Renal cortex interstitium (tissue), 11 donors: Measurements from ENCODE around the gene NID1. TPM values are rescaled to one million over a fixed set of nuclear protein-coding genes. Genes with fewer than 3 reads are reported as not detected.
"Not testable (repeated sequence)": the region's sequence is repeated elsewhere in the genome, so short reads cannot be mapped to it uniquely, and the experiment has no call there.

Source experiments
- DNase-seq, 11 donors: peaks; one replicate each; pipeline ENCODE4 v3.0.0-alpha.2; 2013; ENCODE audit warnings: low read depth in 9 of 11, low spot score in 4 of 11; ENCODE audit errors: extremely low read depth in 1 of 11
- polyA plus RNA-seq, 3 donors: library from polyadenylated mRNA; unstranded; fragments of 120-200 nt; gene quantifications; one replicate each; pipeline ENCODE4 v1.2.1, GENCODE V29; 2013; ENCODE audit not compliant: insufficient read length in 3 of 3

NID1 gene
- polyA plus RNA-seq, 3 donors = 149 to 193 (median 191) TPM

DNA sequence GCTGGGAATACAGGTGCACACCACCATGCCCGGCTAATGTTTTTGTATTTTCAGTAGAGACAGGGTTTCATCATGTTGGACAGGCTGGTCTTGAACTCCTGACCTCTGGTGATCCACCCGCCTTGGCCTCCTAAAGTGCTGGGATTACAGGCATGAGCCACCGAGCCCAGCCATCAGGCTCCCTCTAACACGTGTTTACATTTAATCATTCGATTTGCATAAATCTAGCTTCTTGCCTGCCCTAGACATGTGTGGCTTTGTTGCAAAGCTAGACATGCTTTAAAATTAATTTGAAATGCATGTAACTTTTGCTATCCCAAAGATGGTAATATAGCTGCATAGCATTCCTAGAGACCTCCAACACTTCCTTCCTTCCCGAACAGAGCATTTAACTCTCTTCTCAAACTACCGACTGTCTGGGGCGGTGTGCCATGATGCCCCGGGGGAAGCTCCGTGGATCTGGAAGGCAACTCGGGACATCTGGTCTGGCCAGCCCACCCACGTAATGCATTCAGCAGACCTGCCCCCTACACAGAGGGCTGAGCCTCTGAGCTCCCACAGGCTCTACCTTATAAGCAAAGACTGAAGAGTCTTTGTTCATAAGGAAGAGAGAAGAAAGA is 34.6 kb upstream of the NID1 start:
- no peak for DNase-seq

DNA sequence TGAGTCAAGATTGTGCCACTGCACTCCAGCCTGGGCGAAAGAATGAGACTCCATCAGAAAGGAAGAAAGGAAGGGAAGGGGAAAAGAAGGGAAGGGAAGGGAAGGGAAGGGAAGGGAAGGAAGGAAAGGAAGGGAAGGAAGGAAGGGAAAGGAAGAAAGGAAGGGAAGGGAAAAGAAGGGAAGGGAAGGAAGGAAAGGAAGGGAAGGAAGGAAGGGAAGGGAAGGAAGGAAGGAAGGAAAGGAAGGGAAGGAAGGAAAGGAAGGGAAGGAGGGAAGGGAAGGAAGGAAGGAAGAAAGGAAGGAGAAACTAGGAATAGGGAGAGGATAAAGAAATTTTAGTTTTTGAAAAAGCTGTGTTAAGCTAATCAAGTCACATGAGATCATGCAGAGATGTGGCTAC is 33.4 kb upstream of the NID1 start:
- DNase-seq = no peak

DNA sequence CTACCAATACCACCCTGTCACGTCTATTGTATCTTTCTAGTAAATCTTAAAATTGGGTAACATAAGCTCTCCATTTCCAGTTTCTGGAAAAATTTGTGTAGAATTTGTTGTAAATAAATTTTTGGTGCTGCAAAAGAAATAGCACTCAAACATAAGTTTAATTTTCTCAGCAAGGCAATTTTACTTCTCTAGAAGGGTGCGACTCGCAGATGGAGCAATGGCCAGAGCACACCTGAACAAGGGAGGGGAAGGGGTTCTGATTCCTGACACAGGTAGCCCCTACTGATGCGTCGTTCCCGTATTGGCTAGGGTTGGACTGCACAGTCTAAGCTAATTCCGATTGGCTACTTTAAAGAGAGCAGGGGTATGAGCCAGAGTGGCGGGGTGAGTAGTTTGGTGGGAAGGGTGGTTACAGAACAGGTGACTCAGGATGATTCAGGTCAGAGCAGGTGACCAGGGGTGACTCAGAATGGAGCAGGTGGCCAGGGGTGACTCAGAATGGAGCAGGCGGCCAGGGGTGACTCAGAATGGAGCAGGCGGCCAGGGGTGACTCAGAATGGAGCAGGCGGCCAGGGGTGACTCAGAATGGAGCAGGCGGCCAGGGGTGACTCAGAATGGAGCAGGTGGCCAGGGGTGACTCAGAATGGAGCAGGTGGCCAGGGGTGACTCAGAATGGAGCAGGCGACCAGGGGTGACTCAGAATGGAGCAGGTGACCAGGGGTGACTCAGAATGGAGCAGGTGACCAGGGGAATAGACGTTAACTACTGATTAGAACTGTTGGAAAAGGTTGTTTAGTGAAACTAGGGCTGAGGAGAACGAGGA is 32.0 kb upstream of the NID1 start:
- DNase-seq = peak in 10 of 11 donors; percentile 10 to 88 (median 60)

DNA sequence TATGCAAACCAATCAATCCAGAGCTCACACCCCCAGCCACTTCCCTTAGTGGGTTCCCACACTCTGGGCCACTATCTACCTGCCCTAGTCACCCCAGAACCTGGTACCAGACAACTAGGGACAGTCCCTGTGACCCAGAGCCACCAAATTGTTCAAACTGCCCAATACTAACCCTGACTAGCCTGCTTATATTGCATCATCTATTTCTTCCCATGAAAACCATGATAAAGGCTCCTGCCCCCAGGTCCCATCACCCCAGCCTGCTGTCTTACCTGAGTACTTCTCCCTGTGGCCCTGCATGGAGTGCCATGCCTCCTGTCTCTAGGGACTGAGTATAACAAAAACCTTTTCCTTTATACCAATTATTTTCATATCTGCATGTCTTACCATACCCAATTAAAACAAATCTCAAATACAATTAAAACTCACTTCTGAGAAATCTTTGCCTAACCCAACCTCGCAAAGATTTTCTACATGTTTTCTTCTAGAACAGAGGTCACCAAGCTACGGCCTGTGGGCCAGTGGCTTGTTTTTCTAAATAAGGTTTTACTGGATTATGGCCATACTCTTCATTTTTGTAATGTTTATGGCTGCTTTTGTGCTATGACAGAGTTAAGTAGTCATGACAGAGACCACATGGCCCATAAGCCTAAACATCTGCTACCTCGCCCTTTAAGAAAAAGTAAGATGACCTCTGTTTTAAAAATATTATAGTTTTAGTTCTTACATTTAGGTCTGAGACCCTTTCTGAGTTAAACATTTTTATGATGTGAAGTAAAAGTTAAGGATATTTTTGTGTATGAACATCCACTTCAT is 31.0 kb upstream of the NID1 start:
- DNase-seq = no peak

DNA sequence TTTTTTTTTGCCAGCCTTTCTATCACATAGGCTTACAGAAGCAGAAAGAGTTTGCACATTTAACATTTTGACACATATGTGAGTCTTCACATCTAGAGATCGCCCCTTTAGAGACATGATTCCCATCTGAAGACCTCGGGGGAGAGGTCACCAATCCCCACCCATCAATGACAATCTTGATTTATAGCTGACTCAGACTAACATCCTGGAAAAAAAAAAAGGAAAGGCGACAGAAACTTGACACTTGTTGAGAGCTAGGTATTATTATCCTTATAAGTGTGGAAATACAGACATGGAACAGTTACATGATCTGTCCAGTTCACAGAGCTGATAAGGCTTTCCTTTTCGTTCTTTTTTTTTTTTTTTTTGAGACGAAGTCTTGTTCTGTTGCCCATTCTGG is 28.0 kb upstream of the NID1 start:
- DNase-seq = no peak

DNA sequence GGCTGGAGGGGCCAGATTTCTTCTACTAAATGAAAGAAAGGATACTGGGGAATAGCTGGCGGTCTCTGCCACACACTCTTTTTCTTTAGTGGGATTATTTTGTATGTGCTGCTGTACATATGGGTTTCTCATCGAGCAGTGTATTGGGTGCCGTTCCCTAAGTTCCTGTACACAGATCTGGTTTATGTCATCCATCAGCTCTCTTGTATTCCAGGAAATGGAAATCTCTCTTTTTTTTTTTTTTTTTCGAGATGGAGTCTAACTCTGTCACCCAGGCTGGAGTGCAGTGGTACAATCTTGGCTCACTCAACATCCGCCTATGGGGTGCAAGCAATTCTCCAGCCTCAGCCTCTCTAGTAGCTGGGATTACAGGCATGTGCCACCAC is 27.0 kb upstream of the NID1 start:
- DNase-seq = no peak

DNA sequence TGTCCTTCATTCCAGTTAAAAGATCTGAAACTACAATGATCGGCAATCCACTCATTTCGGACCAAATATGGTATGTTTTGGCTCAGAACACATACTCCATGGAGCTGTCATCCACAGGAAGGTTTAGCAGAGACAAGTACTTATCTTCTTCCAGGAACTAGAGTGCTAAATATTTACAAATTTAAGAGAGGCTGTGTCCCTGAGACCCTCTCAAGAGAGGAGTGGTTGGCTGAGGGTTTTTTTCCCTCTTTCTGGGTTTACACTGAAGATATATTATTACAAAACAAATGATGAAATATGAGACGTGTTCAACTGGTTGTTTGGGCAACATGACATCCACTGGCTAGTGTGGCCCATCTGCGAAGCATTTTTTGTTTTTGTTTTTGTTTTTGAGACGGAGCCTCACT is 25.9 kb upstream of the NID1 start:
- DNase-seq = no peak

DNA sequence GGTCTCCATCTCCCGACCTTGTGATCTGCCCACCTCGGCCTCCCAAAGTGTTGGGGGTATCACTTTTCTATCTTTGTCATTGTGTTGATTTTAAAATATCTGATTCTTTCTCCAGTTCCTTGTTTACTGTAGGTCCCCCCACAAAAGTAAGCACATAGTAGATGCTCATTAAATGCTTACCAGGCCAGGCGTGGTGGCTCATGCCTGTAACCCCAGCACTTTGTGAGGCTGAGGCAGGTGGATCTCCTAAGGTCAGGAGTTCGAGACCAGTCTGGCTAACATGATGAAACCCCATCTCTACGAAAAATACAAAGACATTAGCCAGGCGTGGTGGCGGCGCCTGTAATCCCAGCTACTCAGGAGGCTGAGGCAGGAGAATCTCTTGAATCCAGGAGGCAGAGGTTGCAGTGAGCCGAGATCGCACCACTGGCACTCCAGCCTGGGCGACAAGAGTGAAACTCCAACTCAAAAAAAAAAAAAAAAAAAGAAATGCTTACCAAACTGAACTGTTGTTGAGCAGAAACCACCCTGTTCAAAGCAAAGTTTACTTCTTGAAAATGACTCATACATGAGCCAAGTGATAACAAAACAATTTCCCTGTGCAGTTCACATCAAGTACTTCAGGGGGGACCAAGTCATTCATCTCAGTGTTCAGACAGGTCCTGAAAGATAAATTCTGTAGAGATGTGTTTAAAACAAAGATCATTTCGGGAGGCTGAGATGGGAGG is 24.3 kb upstream of the NID1 start:
- no peak for DNase-seq

DNA sequence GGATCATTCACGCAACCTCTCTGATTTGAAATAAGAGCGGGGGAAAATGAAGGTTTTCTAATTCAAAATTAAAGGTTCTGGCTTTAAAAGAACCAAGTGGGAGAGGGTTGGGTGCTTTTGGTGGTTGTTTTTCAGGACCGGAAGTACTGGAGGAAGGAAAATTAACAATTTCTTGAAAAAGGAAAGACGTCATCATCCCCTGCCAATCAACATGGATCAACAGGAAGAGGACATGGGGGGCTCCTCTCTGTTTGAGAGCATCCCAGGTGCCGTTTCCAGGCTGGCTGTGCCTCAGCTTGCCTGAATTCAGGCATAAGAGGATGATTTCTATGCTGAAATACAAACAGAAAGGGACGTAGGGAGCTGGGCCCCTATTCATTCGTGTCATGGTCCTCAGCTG is 21.6 kb upstream of the NID1 start:
- no peak for DNase-seq

DNA sequence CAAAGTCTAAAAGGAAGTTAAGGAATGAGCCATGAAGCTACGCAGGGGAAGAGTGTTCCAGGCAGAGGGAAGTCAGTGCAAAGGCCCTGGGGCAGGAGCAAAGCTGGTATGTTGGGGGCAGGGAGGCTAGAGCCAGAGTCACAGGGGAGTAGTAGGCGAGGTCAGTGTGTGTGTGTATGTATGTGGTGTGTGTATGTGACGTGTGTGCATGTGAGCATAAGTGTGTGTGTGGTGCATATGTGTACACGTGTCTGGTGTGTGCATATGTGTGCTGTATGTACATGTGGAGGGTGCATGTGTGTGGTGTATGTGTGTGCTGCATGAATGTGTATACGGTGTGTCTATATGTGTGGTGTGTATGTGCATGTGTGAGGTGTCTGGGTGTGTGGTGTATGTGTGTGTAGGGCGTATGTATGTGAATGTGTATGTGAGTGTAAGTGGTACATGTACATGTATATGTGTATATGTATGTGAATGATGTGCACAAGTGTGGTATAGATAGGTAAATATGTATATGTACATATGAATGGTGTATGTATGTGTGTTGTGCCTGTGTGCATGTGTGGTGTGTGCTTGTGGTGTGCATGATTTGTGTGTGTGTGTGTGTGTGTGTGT is 20.8 kb upstream of the NID1 start:
- DNase-seq = no peak

DNA sequence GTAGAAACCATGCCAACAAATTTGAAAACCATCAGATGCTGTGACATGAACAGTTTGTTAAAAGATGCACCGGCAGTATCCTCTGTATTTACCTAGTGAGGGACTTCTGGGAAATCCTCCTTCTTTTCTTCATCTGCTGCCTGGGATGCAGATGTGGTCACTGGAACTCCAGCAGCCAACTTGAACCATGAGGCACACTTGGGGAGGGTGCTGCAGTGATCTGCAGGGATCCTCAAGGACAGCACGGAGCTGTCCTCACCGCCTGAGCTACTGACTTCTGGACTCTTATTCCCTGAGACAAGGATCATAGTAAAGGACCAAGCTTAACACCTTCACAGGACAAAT is 19.5 kb upstream of the NID1 start:
- DNase-seq = no peak

DNA sequence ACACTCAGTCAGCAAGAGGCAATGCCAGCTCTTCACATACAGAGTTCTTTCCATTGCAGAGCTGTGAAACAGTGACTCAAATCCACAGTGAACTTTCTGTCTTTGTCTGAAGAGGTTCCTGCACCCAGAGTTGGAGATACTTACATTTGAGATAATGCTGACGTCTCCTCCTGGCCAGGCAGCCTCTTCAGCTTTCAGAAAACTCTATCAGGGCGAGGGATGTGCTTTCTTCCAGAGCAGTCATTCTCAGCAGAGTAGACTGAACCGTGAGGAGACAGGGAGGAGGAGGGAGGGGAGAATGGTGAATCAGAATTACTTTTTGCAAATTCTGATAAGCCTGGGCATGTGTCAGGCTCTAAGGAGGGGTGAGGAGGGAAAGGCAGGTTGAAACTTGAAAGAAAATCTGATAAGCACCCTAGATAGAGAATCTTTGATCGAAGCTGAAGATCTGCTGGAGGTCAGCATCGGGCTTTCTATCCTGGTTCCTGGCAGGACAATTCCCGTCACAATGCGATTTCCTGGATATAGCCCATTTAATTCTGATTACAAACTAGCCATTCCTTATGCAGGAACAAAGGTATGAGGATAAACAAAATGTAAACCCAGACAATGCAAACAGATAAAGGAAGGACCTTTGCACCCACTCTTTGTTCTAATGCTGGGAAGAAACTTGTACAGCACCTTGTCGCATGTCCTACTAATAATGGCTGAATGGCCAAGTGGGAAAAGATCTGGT is 18.9 kb upstream of the NID1 start:
- DNase-seq = no peak

DNA sequence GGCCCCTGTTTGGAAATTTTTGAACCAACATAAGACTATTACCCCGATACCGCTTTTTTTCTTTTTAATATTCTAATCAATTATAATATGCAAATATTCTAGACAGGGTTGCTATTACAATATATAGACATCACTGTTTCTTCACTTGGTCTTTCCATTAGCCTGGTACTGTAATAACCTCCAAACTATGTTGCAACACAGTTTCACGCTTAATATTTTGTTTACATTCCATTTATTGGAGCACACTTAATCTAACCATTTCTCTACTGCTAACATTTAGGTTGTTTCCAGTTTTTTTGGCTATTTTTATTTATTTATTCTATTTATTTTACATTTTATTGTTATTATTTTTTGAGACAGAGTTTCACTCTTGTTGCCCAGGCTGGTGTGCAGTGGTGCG is 17.6 kb upstream of the NID1 start:
- no peak for DNase-seq

DNA sequence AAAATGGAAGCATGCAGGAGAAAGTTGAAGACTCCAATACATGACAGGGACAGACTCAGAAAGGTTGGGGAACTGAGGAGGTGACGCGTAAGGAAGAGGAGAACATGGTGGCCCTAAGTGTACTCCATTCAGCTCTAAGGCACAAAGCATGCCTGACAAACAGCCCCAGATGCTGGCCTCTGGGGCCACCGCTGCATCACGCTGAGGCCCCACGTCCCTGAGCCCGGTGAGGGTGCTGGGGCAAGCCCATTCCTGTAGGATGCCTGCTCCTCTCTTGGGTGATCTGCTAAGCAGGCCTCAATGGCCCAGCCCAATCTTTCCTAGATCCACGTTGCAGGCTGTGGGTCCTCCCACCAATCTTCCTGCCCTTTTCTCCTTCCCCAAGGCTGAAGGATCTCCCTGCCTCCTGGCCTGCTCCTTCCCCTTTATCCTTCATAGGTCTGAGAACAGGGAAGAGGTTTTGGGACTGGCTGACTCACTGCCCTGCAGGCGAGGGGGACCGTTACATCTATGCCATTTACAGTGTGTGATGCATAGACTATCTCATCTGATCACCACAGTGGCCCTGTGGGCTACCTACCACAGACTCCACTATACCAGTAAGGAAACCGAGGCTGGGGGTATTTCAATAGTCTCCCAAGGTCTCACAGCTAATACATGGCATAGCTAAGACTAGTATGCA is 16.8 kb upstream of the NID1 start:
- no peak for DNase-seq

DNA sequence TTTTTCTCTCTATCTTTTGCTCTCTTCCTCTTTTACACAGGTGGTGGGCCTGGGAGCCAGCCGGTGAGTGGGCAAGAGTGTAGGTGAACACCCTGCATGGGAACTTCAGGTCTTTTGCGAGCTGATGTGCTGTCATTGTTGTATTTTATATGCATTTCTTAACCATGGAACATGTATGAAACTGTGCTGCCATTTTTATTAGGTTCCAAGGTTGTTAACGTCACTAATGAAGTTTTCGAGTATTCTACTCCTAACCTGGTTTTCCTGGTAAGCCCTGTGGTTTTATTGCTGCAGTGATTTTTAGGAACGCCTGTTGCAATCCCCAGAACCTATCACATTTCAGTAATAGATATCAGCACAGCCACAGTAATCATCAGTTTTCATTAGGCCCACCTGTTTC is 14.8 kb upstream of the NID1 start:
- DNase-seq = no peak

DNA sequence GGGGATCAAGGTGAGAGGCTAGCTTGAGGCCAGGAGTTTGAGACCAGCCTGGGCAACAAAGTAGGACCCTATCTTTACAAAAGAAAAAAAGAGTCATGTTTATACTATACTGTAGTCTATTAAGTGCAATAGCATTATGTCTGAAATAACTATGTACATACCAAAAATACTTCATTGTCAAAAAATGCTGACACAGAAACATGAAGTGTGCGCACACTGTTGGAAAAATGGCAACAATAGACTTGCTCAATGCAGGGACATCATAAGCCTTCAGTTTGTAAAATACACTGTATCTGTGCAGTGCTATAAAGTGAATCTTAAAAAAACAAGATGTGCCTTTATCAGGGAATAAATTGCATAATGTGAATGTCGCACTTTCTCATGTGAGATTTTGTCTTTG is 14.1 kb upstream of the NID1 start:
- DNase-seq = no peak

DNA sequence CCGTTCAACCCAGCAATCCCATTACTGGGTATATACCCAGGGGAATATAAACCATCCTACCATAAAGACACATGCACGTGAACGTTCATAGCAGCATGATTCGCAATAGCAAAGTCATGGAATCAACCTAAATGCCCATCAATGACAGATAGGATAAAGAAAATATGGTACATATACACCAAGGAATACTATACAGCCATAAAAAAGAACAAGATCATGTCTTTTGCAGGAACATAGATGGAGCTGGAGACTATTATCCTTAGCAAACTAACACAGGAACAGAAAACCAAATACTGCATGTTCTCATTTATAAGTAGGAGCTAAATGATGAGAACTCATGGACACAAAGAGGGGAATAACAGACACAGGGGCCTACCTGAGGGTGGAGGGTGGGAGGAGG is 13.2 kb upstream of the NID1 start:
- DNase-seq = not testable (repeated sequence)

DNA sequence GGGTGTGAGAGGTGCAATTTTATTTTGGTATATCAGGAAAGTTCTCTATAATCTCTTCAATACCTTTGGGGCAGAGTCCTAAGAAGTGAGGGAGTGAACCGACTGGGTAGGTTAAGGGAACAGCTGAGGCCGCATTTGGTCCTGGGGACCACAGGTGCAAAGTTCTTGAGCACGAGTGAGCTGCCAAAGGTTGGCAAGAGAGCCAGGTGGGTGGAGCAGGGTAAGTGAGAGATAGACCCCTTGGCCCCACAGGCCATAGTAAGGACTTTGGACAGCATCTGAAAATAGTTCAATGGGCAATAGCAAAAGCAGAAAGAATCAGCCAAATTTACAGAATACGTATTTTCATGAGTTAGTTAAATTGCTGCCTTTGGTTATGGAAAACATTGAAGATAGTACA is 11.0 kb upstream of the NID1 start:
- DNase-seq = no peak
